ENCODE measurements around the gene MAP4K4.

GRCh38 chr2:101718993-101719571, 21.6 kb downstream of the MAP4K4 start:
- TF ChIP-seq CTCF (IDR thresholded peaks at IDR 0.05; ENCODE audit: insufficient read depth, low read length, poor library complexity, severe bottlenecking): no peak
- no peak for TF ChIP-seq EZH2phosphoT487 (conservative IDR thresholded peaks at IDR 0.05; ENCODE audit: low read length)
